Natural killer cell treated with Interleukin-12 subunit alpha and Interleukin-12 subunit beta and Interleukin-15 and Interleukin-18, amount 100 ng/mL, for 72 hours (primary cell): ENCODE results near the gene EDC4. TPM values are rescaled to one million over a fixed set of nuclear protein-coding genes. Genes with fewer than 3 reads are reported as not detected.

Experiments used
- ATAC-seq, 2 donors: fragments of 150-1000 bp; cut with Tn5 transposase in 1 of 2; sonication (Bioruptor Pico), chemical (Tn5 transposase) in 1 of 2; 2 replicates each; pipeline ENCODE4 v1.10.0; 2021
- DNase-seq: peaks from one replicate; pipeline ENCODE4 v3.0.0; 2022; ENCODE audit warnings: low spot score
- H3K27ac Mint-ChIP-seq, 2 donors: 1 replicate in 1 of 2; 2 replicates in 1 of 2; pipeline ENCODE4 v1.8.0; 2022; ENCODE audit warnings: mixed read lengths in 2 of 2, mild to moderate bottlenecking in 1 of 2, moderate library complexity in 1 of 2
- H3K27me3 Mint-ChIP-seq, 2 donors: 1 replicate in 1 of 2; 2 replicates in 1 of 2; pipeline ENCODE4 v1.8.0; 2022; ENCODE audit warnings: mixed read lengths in 2 of 2
- H3K36me3 Mint-ChIP-seq: one replicate; pipeline ENCODE4 v1.8.0; 2022; ENCODE audit warnings: mixed read lengths
- H3K4me1 Mint-ChIP-seq, 2 donors: 1 replicate in 1 of 2; 2 replicates in 1 of 2; pipeline ENCODE4 v1.8.0; 2022; ENCODE audit warnings: low read depth in 2 of 2, mixed read lengths in 2 of 2, mild to moderate bottlenecking in 1 of 2
- H3K4me3 Mint-ChIP-seq: one replicate; pipeline ENCODE4 v1.8.0; 2022; ENCODE audit warnings: mixed read lengths
- H3K9me3 Mint-ChIP-seq: 2 replicates; pipeline ENCODE4 v1.8.0; 2022; ENCODE audit warnings: mixed read lengths
- total RNA-seq, 2 donors: library from RNA; stranded (reverse); gene quantifications; one replicate each; pipeline ENCODE4 v1.2.3, GENCODE V29; 2022

Gene EDC4
- total RNA-seq, 2 donors from 2014 or later = 100 to 151 TPM

DNA sequence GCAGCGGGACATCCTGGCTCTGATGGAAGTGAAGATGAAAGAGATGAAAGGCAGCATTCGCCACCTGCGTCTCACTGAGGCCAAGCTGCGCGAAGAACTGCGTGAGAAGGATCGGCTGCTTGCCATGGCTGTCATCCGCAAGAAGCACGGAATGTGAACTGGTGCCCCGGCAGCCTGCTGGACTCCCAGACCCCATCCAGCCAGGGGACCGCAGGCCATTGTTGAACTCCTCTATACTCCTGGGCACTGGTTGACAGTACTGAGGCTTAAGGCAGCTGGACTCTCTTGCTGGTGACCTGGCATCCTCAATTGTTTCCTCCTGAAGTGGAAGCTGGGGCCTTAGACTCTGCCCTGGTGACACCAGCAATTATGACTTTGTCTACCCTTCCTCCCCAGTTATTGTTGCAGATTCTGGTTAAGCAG lies 29.5 kb upstream of the EDC4 start:
- Mint-ChIP-seq H3K36me3 (no peaks in the 10 kb centered on the region), H3K27me3 (no peaks in the 10 kb centered on the region), H3K27ac (peak overlapping the region; percentile 86 to 90), H3K4me3 (peak overlapping the region; percentile 92), H3K9me3 (no peaks in the 10 kb centered on the region), H3K4me1 (peaks cover 27 to 31% of the 10 kb centered on the region in 2 donors)
- ATAC-seq (no peak), DNase-seq (no peak)

DNA sequence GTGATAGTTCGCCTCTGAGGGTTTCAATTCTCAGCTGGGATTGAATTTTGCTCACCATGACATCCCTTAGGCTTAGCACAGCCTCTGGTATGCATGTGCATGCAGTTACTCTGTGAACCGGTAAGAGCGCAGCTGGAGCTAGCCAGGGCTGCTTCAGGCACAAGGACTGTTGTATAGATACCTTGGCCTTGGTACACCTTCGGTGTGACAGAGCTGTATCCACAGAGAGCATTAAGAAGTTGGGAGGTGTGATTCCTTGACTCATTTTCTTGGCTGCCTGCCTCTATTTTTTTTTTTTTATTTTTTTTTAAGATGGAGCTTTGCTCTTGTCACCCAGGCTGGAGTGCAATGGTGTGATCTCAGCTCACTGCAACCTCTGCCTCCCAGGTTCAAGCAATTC lies 28.4 kb upstream of the EDC4 start:
- H3K9me3 Mint-ChIP-seq = no peaks in the 10 kb centered on the region
- DNase-seq = no peak
- ATAC-seq = no peak
- peaks cover 30 to 36% of the 10 kb centered on the region in 2 donors for H3K4me1 Mint-ChIP-seq
- no peak overlapping the region for H3K27ac Mint-ChIP-seq
- H3K4me3 Mint-ChIP-seq = no peak overlapping the region
- no peaks in the 10 kb centered on the region for H3K27me3 Mint-ChIP-seq
- H3K36me3 Mint-ChIP-seq = no peaks in the 10 kb centered on the region

DNA sequence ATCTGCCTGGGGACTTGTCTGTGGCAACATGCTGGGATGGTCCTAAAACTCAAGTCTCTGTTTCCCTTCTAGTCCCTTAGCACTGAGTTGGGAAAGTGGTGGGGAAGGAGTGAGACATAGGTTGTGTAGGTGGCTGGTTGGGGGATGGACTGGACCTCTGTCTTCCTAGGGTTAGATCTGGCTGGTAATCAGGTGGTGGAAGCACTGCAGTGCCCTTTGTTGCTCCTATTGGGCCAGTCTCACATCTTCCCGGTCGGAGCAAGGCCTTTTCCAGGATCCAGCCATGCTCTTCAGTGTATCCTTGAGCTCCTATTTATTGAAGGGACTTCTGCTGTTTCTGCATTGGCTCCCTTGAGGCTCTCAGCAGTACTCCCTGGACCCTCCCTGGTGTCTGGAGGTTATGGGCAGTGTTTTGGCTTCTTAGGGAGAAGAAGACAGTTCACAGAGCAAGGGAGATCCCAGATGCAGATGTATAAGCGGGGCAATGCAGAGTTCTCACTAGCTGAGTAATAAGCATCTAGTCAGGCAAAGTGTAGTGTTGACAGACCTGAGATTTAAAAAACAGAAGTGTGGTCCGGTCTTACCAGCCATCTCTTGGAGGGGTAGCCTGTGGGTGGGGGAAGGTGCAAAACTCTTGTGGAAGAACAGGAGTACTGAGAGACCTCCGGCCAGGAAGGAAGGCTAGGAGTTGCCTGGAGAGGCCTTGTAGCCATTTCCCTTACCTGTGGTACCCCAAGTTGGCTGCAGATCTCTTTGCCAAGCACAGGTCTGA lies 27.4 kb upstream of the EDC4 start:
- peaks cover 30 to 36% of the 10 kb centered on the region in 2 donors for H3K4me1 Mint-ChIP-seq
- peak overlapping the region; percentile 95 to 97 for H3K27ac Mint-ChIP-seq
- DNase-seq = no peak

DNA sequence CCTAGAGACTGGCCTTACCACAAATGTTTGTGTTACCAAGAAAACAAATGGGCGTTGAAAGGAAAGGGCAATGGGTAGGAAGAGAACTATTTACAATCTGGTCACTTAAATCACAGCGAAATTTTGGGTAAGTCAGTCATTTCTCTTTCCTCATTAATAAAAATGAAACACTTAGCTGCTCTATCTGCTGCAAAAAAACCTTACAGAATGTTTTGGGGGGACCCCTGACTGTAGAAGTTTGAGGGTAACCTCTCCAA lies 26.9 kb upstream of the EDC4 start:
- no peak for DNase-seq
- Mint-ChIP-seq H3K9me3 (no peaks in the 10 kb centered on the region), H3K36me3 (no peaks in the 10 kb centered on the region), H3K4me1 (peaks cover 30 to 36% of the 10 kb centered on the region in 2 donors), H3K27ac (peak overlapping the region; percentile 95 to 97), H3K4me3 (peak overlapping the region; percentile 95), H3K27me3 (no peaks in the 10 kb centered on the region)
- no peak for ATAC-seq

More for the DNA sequence above, 27.4 kb upstream of the EDC4 start:
- no peaks in the 10 kb centered on the region for H3K27me3 Mint-ChIP-seq
- no peak for ATAC-seq
- no peaks in the 10 kb centered on the region for H3K9me3 Mint-ChIP-seq
- peak overlapping the region; percentile 95 for H3K4me3 Mint-ChIP-seq
- no peaks in the 10 kb centered on the region for H3K36me3 Mint-ChIP-seq

DNA sequence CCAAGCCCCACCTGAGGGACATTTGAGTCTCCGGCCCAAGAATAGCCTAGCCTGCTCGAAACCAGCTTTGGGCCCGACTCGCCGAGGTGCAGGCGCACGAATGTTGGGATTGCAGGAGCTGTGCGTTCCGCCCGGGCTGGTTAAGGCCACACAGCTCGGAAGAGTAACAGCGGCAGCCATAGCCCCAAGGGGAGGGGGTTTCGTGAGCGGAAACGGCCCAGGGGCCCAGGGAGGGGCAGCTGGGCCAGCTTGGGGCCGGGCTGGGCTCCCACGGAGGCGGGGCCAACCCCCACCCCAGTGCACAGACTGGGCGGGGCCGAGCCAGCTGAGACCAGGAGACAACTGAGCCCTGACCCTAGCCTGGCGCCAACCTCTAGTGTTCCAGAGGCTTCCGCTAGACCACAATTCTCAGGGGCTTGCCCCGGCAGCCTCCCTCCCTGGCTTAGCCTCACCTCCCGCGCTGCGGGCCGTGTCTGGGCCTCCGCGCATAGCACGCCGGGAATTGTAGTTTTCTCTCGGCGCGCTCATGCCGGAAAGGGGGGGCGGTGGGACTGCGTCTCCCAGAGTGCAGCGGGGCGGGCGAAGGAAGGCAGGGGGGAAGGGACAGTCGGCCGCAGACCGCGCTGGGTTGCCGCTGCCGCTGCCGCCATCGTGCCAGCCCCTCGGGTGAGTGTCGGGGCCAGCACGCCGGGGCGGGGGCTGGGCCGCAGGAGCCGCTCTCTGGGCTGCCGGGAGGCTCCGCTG lies 26.4 kb upstream of the EDC4 start, which contains the start of gene NUTF2:
TSS of gene NUTF2 (plus strand) at position 614 of the 744 bp plus-strand sequence. CDS start 18,198 bp downstream, outside the sequence.
- Mint-ChIP-seq H3K27me3 (no peaks in the 10 kb centered on the region), H3K36me3 (no peaks in the 10 kb centered on the region), H3K4me3 (peak within 1 kb of the TSS; percentile 95), H3K4me1 (peaks cover 28 to 33% of the 10 kb centered on the region in 2 donors), H3K9me3 (no peaks in the 10 kb centered on the region), H3K27ac (peak within 1 kb of the TSS; percentile 95 to 97)
- DNase-seq (peak; percentile 96), ATAC-seq (peak; percentile 85 to 88)

DNA sequence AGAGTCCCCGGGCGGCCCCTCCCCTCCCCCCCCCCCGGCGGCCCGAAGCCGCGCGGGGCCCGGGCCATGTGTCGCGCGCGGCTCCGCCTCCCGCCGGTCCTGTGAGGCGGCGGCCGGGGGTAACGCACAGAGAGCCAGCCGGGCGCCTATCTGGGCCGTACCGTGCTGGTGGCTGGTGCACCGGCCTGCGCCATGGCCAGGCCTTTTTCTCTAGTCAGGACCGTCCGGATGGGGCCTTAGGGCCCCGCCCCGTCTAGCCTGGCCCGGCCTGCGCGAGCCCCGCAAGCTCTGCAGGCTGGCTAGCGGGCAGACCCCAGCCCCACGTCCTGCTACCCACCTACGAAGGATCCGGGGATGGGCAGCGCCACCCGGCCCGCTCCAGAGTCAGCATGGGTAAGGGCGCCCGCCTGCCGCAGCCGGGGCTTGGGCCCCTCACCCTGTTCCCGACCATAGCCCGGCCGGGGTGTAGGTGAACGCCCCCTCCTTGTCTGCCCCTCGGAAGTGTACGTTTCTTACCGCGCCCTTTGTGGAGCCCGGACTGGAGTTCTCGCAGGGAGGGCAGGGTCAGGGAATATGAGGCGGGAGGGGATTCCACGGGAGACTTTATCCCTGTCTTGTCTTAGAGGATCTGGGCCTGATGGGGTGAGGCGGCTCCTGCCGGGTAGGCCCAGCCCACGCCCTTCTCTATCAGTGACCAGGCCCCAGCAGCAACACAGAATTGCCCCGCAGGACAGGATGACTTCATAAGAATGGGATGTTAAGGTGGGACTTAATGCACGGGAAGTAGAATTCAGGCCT lies 25.6 kb upstream of the EDC4 start, which contains the start of gene CENPT:
TSS of gene CENPT (minus strand) at position 630 of the 798 bp plus-strand sequence. CDS start 13,834 bp downstream, outside the sequence.
- H3K9me3 Mint-ChIP-seq = no peaks in the 10 kb centered on the region
- H3K27me3 Mint-ChIP-seq = no peaks in the 10 kb centered on the region
- no peaks in the 10 kb centered on the region for H3K36me3 Mint-ChIP-seq
- DNase-seq = no peak
- peak within 1 kb of the TSS; percentile 95 for H3K4me3 Mint-ChIP-seq
- ATAC-seq = peak; percentile 63 to 70
- peaks cover 24 to 30% of the 10 kb centered on the region in 2 donors for H3K4me1 Mint-ChIP-seq
- H3K27ac Mint-ChIP-seq = peak within 1 kb of the TSS; percentile 95 to 97

DNA sequence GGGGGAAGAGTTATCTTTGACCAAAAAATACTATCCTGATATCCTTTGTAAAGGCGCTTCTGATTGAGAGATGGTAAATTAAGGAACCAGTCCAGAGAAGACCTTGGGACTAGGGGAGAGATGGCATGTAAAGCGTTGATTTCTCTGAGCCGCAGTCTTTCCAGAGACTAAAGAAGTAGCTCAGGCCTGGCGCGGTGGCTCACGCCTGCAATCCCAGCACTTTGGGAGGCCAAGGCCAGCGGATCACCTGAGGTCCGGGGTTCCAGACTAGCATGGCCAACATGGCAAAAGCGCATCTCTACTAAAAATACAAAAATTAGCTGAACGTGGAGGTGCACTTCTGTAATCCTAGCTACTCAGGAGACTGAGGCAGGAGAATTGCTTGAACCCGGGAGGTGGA lies 24.7 kb upstream of the EDC4 start:
- no peak for ATAC-seq
- no peaks in the 10 kb centered on the region for H3K9me3 Mint-ChIP-seq
- peaks cover 23 to 28% of the 10 kb centered on the region in 2 donors for H3K4me1 Mint-ChIP-seq
- DNase-seq = no peak
- peak overlapping the region; percentile 95 for H3K4me3 Mint-ChIP-seq
- H3K36me3 Mint-ChIP-seq = no peaks in the 10 kb centered on the region
- no peaks in the 10 kb centered on the region for H3K27me3 Mint-ChIP-seq
- peak overlapping the region; percentile 72 to 97 for H3K27ac Mint-ChIP-seq

DNA sequence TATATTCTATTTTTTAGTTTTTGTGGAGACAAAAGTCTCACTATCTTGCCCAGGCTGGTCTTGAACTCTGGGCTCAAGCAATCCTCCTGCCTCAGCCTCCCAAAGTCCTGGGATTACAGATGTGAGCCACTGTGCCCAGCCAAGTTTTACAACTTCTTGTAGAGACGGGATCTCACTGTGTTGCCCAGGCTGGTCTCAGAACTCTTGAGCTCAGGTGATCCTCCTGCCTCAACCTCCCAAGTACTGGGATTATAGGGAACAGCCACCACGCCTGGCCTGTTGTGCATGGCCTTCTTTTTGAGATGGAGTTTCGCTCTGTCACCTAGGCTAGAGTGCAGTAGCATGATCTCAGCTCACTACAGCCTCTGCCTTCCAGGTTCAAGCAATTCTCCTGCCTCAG lies 19.2 kb upstream of the EDC4 start:
- Mint-ChIP-seq H3K36me3 (no peaks in the 10 kb centered on the region), H3K27ac (no peak overlapping the region), H3K4me3 (no peak overlapping the region), H3K9me3 (no peaks in the 10 kb centered on the region), H3K4me1 (peaks cover 20 to 29% of the 10 kb centered on the region in 2 donors), H3K27me3 (no peaks in the 10 kb centered on the region)
- ATAC-seq (no peak), DNase-seq (no peak)

DNA sequence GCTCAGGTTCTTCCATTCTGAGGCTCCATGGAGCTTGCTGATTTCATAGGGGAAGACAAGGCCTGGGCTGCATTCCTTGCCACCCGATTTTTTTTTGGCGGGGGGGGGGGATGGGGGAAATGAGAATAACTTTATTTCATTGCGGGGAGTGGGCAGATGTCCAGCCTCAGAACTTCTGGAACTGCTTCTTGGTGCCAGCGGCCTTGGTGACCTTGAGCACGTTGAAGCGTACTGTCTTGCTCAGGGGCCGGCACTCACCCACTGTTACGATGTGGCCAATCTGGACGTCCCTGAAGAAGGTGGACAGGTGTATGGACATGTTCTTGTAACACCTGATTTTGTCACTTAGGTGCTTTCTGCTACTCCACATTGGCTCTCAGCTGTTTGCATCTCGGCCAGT lies 17.1 kb upstream of the EDC4 start:
- DNase-seq = no peak
- Mint-ChIP-seq H3K36me3 (no peaks in the 10 kb centered on the region), H3K9me3 (no peaks in the 10 kb centered on the region), H3K4me3 (no peak overlapping the region), H3K27me3 (no peaks in the 10 kb centered on the region), H3K27ac (no peak overlapping the region), H3K4me1 (peaks cover 17 to 32% of the 10 kb centered on the region in 2 donors)
- ATAC-seq = no peak

DNA sequence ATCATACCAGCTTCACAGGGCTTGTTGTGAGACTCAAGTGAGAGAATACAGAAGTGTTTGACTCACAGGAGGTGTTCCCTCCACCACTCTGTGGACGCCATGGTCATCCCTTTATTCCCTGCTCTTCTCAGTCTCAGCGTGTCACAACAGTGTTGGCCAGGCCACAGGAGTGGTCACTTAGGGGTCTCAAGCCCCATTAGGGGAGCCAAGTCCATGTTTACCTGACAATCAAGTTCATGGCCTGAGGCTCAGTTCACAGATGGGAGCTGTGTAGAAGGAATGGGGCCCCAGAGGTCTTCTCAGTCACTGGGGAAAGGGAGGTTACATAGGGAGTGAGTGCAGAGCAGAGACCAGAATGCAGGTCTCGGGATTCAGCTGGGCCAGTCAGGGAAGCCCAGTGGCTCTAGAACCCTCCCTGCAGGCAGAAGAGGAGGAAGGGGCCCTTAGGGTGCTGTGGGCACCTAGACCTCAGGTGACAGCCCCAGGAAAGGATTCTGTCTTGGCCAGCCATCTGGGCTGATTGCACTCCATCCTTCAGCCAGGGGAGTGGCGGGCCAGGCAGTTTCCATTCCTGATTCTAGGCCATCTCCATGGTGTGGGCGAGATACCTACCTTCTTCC lies 15.8 kb upstream of the EDC4 start:
- Mint-ChIP-seq H3K9me3 (no peaks in the 10 kb centered on the region), H3K4me1 (peaks cover 28 to 43% of the 10 kb centered on the region in 2 donors), H3K27ac (peak overlapping the region; percentile 69 to 78), H3K36me3 (no peaks in the 10 kb centered on the region), H3K27me3 (no peaks in the 10 kb centered on the region), H3K4me3 (no peak overlapping the region)
- no peak for ATAC-seq
- DNase-seq = no peak

DNA sequence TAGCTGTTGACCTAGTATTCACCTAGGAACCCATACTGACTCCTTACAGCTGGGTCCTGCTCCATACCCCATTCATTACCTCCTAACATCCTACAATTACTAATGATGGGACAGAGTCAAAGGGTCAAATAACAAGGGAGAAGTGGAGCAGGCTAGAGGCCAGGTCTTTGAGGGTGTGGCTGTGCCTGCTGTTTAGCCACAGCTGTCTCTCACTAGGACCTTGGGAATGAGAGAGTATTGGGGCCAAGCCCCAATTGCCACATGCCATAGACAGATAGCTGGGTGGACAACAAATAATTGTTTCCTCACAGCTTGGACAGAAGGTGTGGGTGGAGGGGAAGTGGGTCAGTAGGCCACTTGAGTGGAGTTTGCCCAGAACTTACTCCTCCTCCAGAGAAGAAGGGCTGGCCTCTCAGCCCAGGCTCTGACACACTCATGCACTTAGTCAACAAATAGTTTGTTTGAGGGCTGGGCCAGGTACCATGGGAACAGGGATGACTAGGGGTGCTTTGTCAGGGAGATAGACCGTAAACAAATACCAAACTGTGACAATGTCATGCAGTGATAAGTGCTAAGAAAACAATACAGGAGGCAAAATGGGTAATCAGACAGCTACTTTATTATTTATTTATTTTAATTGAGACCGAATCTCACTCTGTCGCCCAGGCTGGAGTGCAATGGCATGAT lies 15.2 kb upstream of the EDC4 start:
- H3K4me1 Mint-ChIP-seq = peaks cover 28 to 46% of the 10 kb centered on the region in 2 donors
- no peaks in the 10 kb centered on the region for H3K27me3 Mint-ChIP-seq
- no peaks in the 10 kb centered on the region for H3K36me3 Mint-ChIP-seq
- ATAC-seq (peak; percentile 75 to 87), DNase-seq (no peak)
- no peaks in the 10 kb centered on the region for H3K9me3 Mint-ChIP-seq
- no peak overlapping the region for H3K4me3 Mint-ChIP-seq
- peak overlapping the region; percentile 69 to 78 for H3K27ac Mint-ChIP-seq

DNA sequence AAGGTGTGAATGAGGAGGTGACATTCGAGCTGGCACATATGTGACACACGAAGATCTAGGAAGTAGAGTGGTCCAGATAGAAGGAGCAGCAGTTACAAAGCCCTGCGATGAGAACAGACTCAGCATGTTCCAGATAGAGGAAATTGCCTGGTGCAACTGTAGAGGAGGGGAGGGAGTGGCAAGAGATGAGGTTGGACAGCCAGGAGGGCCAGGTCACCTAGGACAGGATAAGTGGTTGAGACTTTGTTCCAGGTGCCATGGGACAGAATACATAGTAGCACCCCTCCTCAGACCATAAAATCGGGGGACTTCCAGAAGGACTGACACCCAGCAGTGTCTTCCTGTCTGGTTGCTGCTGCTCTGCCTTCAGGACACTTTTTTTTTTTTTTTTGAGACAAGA lies 14.4 kb upstream of the EDC4 start:
- no peak overlapping the region for H3K4me3 Mint-ChIP-seq
- no peaks in the 10 kb centered on the region for H3K9me3 Mint-ChIP-seq
- peak overlapping the region; percentile 69 to 78 for H3K27ac Mint-ChIP-seq
- no peaks in the 10 kb centered on the region for H3K36me3 Mint-ChIP-seq
- no peaks in the 10 kb centered on the region for H3K27me3 Mint-ChIP-seq
- DNase-seq (no peak), ATAC-seq (peak in 1 of 2 donors; percentile 11)
- peaks cover 28 to 46% of the 10 kb centered on the region in 2 donors for H3K4me1 Mint-ChIP-seq
